Endothelial cell (in vitro differentiated cells): ENCODE results near the gene OSCP1. TPM values are rescaled to one million over a fixed set of nuclear protein-coding genes. Genes with fewer than 3 reads are reported as not detected.

ENCODE experiments used
- DNase-seq: peaks from one replicate; pipeline ENCODE4 v3.0.0; 2021; ENCODE audit warnings: low spot score
- H3K27ac Mint-ChIP-seq: one replicate; pipeline ENCODE4 v1.8.0; 2021; ENCODE audit warnings: mixed read lengths, inconsistent platforms; ENCODE audit not compliant: unreplicated experiment
- H3K27me3 Mint-ChIP-seq: one replicate; pipeline ENCODE4 v1.8.0; 2021; ENCODE audit warnings: mild to moderate bottlenecking, moderate library complexity, mixed read lengths, inconsistent platforms; ENCODE audit not compliant: unreplicated experiment
- H3K36me3 Mint-ChIP-seq: one replicate; pipeline ENCODE4 v1.8.0; 2021; ENCODE audit warnings: mild to moderate bottlenecking, low read depth, mixed read lengths, inconsistent platforms; ENCODE audit not compliant: unreplicated experiment
- H3K4me1 Mint-ChIP-seq: one replicate; pipeline ENCODE4 v1.8.0; 2021; ENCODE audit warnings: mild to moderate bottlenecking, mixed read lengths, inconsistent platforms; ENCODE audit not compliant: unreplicated experiment
- H3K4me3 Mint-ChIP-seq: one replicate; pipeline ENCODE4 v1.8.0; 2021; ENCODE audit warnings: mild to moderate bottlenecking, mixed read lengths, inconsistent platforms; ENCODE audit not compliant: unreplicated experiment
- H3K9me3 Mint-ChIP-seq: one replicate; pipeline ENCODE4 v1.8.0; 2021; ENCODE audit warnings: mixed read lengths, inconsistent platforms; ENCODE audit not compliant: unreplicated experiment
- total RNA-seq: library from RNA; stranded (reverse); fragmentation: NEBNext Ultra II Directional; extraction: Animal tissue kit (Norgen Biotek cat#: 25700); gene quantifications from one replicate; pipeline ENCODE4 v1.2.1, GENCODE V29; 2021; ENCODE audit not compliant: unreplicated experiment
- TF ChIP-seq, protein P1 (sequence below): fragments of 200-600 bp; sonication (generic); IDR thresholded peaks from one replicate; pipeline ENCODE4 v1.5.0; 2021; ENCODE audit warnings: antibody characterized with exemption; ENCODE audit not compliant: unreplicated experiment

OSCP1 gene
- total RNA-seq, 1 donor from 2014 or later: 5.1 TPM

DNA sequence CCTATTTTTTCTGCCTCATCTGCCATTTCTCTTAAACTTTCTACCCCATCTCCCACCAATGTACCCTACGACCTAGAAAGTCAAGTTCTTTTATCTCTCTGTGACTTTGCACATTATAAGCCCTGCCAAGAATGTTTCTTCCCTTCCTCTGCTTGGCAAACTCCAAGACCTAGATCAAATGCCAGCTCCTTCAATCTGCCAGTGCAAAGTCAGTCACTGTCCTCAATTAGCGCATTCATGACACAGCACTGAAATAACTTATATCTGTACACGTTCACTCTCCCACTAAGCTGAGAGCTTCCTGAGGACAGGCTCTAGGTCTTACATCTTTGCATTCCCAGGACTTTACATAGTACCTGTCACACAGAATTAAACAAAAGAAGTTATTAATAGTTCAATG lies 31.1 kb downstream of the OSCP1 start:
- Mint-ChIP-seq H3K27me3 (no peaks in the 10 kb centered on the region), H3K9me3 (no peaks in the 10 kb centered on the region), H3K4me3 (no peak overlapping the region), H3K4me1 (peaks cover 9% of the 10 kb centered on the region), H3K36me3 (no peaks in the 10 kb centered on the region), H3K27ac (no peak overlapping the region)
- TF ChIP-seq, protein P1, sequence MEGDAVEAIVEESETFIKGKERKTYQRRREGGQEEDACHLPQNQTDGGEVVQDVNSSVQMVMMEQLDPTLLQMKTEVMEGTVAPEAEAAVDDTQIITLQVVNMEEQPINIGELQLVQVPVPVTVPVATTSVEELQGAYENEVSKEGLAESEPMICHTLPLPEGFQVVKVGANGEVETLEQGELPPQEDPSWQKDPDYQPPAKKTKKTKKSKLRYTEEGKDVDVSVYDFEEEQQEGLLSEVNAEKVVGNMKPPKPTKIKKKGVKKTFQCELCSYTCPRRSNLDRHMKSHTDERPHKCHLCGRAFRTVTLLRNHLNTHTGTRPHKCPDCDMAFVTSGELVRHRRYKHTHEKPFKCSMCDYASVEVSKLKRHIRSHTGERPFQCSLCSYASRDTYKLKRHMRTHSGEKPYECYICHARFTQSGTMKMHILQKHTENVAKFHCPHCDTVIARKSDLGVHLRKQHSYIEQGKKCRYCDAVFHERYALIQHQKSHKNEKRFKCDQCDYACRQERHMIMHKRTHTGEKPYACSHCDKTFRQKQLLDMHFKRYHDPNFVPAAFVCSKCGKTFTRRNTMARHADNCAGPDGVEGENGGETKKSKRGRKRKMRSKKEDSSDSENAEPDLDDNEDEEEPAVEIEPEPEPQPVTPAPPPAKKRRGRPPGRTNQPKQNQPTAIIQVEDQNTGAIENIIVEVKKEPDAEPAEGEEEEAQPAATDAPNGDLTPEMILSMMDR: no peak
- DNase-seq: no peak

DNA sequence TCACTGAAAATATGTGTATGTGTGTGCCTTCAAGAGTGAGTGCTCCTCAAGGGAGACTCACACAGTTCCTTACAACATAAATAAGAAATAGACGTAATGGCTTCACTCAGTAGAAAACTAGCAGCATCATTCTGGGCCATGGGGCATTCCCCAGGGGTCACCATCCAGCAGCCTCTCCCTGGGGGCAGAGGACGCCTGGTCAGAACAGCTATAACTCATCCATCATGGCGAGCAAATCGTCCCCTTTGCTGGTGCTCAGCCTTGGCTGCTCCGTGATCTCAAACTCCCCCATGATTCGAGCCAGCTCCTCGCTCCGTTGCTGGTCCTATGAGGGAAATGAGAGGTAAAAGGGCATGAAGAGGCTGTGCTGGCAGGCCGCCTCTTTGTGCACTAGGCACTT lies 32.3 kb downstream of the OSCP1 start:
- H3K9me3 Mint-ChIP-seq: no peaks in the 10 kb centered on the region
- TF ChIP-seq, protein P1: no peak
- no peak overlapping the region for H3K4me3 Mint-ChIP-seq
- H3K4me1 Mint-ChIP-seq: peaks cover 9% of the 10 kb centered on the region
- H3K36me3 Mint-ChIP-seq: no peaks in the 10 kb centered on the region
- H3K27me3 Mint-ChIP-seq: no peaks in the 10 kb centered on the region
- no peak for DNase-seq
- H3K27ac Mint-ChIP-seq: no peak overlapping the region

DNA sequence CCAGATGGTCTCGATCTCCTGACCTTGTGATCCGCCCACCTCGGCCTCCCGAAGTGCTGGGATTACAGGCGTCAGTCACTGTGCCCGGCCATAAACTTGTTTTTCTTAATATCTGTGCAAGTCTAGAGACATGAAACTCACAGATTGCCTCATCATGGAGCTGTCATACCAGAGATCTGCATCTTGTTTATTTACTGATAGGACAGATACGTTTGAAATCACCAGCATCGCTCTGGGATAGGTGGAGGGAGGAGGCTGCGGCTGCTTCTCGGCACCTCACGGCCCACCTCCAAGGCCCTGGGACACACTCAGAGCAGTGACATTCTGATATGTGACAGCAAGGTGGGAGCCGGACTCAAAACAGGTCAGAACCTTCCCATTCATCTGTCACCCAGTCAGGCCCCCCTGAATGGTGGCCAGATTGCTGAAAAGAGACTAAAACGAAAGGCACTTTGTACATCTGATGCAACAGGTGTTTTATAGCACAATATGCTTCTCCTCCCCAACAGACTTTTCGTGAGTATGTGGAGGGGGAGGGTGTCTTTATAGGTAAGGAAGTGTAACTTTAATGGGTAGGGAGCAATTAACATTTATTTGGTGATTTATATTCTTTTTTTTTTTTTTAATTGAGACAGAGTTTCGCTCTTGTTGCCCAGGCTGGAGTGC lies 34.5 kb downstream of the OSCP1 start:
- peak overlapping the region; percentile 42 for H3K27ac Mint-ChIP-seq
- H3K36me3 Mint-ChIP-seq: peaks cover 4% of the 10 kb centered on the region
- no peaks in the 10 kb centered on the region for H3K9me3 Mint-ChIP-seq
- no peaks in the 10 kb centered on the region for H3K27me3 Mint-ChIP-seq
- H3K4me1 Mint-ChIP-seq: peaks cover 6% of the 10 kb centered on the region
- DNase-seq: no peak
- no peak overlapping the region for H3K4me3 Mint-ChIP-seq
- TF ChIP-seq, protein P1: no peak

DNA sequence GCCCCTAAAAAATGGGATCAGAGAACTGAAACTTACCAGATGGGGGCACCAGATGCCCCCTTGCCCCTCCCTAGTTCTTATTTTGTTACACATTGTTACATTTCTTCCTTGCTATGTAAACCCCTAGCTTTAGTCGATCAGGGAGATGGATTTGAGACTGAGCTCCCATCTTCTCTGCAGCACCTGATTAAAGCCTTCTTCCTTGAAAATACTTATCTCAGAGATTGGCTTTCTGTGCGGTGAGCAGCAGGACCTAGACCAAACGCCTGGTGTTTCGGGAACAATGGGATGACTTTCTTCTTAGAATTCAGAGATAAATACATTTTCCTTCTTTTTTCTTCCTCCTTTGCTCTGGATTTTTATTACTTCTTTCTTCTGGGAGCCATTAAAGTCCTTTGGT lies 35.9 kb downstream of the OSCP1 start:
- no peak for DNase-seq
- Mint-ChIP-seq H3K36me3 (peaks cover 4% of the 10 kb centered on the region), H3K9me3 (no peaks in the 10 kb centered on the region), H3K4me3 (no peak overlapping the region), H3K27ac (no peak overlapping the region), H3K27me3 (no peaks in the 10 kb centered on the region), H3K4me1 (no peaks in the 10 kb centered on the region)
- TF ChIP-seq, protein P1: no peak

DNA sequence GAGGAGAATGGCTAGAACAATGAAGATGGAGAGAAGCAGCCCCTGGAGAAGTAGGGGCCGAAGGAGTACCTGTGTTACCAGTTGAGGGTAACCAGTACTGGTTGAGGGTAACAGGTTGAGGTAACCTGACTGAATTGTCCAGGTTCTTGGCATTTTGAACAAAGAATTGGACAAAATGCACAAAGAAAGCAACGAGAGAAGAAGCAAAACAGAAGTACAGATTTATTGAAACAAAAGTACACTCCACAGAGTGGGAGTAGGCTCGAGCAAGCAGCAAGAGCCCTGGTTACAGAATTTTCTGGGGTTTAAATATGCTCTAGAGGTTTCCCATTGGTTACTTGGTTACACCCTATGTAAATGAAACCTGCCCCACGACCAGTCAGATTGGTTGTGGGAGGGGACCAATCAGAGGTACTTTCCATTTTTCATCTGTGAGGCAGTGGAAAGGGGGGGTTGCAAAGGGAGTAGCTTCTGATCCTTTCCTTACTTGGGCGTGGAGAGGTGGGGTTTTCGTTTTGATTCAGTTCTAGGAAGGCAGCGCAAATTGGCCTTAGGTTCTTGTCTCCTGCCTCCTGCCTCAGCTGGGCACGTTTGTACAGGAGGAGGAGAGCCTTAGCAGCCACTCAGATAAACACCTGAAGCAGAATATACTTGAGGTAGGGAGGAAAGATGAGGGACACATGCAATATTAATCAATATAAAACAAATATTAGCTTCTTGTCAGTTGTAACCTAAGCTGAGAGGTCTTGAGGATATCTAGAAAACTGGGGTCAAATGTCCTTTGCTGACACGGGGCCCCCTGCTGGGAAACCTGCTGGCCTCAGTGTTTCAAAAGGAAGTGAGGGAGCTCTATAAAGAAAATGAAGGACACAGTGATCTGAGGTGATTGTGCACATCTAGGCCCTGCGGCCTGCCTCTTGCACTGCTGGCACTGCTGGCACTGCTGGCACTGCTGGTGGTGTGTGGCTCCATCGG lies 38.3 kb downstream of the OSCP1 start:
- Mint-ChIP-seq H3K4me3 (no peak overlapping the region), H3K27me3 (no peaks in the 10 kb centered on the region), H3K9me3 (no peaks in the 10 kb centered on the region), H3K4me1 (no peaks in the 10 kb centered on the region), H3K27ac (no peak overlapping the region), H3K36me3 (peaks cover 7% of the 10 kb centered on the region)
- TF ChIP-seq, protein P1: no peak
- DNase-seq: no peak
